ENCODE data around the gene LATS1.

GRCh38 chr6:149711711-149712110 lies 6.2 kb downstream of the LATS1 start:
- TF ChIP-seq POLR2A (IDR thresholded peaks at IDR 0.05; ENCODE audit: control extremely low read depth in 1 of 2, low read depth in 2 of 2, low read length in 2 of 2) (no peak), CTCF (IDR thresholded peaks at IDR 0.05; ENCODE audit: control extremely low read depth in 1 of 3, insufficient read depth in 1 of 3, low read depth in 1 of 3, low read length in 3 of 3) (no peak), JUN (IDR thresholded peaks at IDR 0.05; ENCODE audit: low read depth, low read length) (no peak), CHD2 (IDR thresholded peaks at IDR 0.05; ENCODE audit: low read length) (no peak), SP4 (IDR thresholded peaks at IDR 0.05; ENCODE audit: low read length) (no peak), POLR2AphosphoS5 (IDR thresholded peaks at IDR 0.05; ENCODE audit: low read depth, low read length) (no peak)

Data from H1 (cell line).